ENCODE data around the gene CSF2. TPM values are rescaled to one million over a fixed set of nuclear protein-coding genes. Genes with fewer than 3 reads are reported as not detected.

Gene CSF2
- total and polyA plus RNA-seq, 3 experiments from 2014 or later, result 393 to 409 TPM; not detected in 1

DNA sequence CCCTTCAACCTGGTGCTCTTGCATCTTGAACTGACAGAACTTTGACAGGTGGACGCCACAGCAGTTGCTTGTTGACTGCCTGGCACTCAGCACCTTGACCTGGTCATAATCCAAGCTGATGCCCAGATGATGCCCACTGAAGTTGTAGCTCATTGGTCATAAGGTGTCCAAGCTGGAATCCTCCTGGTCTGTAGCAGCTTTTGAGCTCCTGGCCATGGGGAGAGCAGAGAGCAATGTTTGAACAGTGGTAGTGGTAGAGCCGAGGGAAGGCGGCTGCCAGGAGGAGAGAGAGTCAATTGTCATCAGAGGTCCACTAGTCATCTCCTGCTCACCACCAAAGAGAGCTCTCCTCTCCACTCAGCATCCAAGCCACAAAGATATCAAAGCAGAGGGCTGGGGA is 23.3 kb downstream of the CSF2 start:
- Histone ChIP-seq H3K27ac (ENCODE audit: low read depth, low read length) (no peak overlapping the region), H3K4me1 (ENCODE audit: insufficient read depth, low read length) (peaks cover 52% of the 10 kb centered on the region), H3K4me3 (ENCODE audit: low read length) (no peak overlapping the region), H3K9me3 (ENCODE audit: low read length) (no peaks in the 10 kb centered on the region), H3K27me3 (ENCODE audit: insufficient read depth, low read length, poor library complexity, severe bottlenecking) (no peaks in the 10 kb centered on the region), H3K36me3 (ENCODE audit: insufficient read depth, low read length) (no peaks in the 10 kb centered on the region)
- no peaks in the 10 kb centered on the region for H3K36me3 Mint-ChIP-seq
- no peak for DNase-seq
- peak overlapping the region in 1 of 7 donors; percentile 32 for H3K4me3 Mint-ChIP-seq
- peak overlapping the region in 2 of 8 donors; percentile 26 to 75 for H3K27ac Mint-ChIP-seq
- ChIA-PET CTCF (interaction anchor here (0.9 kb wide), 1 partner anchor 32 kb away, joined by 4 read pairs; no protein-coding TSS in a partner anchor), POLR2A (no interaction called here)
- no peaks in the 10 kb centered on the region for H3K27me3 Mint-ChIP-seq
- H3K4me1 Mint-ChIP-seq, result peaks cover 68 to 79% (median 71%) of the 10 kb centered on the region in 3 donors
- no peaks in the 10 kb centered on the region for H3K9me3 Mint-ChIP-seq

GRCh38 chr5:132098151-132098594 is 24.6 kb downstream of the CSF2 start:
- Histone ChIP-seq H3K27ac (ENCODE audit: low read depth, low read length) (no peak overlapping the region), H3K36me3 (ENCODE audit: insufficient read depth, low read length) (no peaks in the 10 kb centered on the region), H3K9me3 (ENCODE audit: low read length) (no peaks in the 10 kb centered on the region), H3K4me3 (ENCODE audit: low read length) (no peak overlapping the region), H3K4me1 (ENCODE audit: insufficient read depth, low read length) (peaks cover 65% of the 10 kb centered on the region), H3K27me3 (ENCODE audit: insufficient read depth, low read length, poor library complexity, severe bottlenecking) (no peaks in the 10 kb centered on the region)
- H3K9me3 Mint-ChIP-seq, result no peaks in the 10 kb centered on the region
- no peaks in the 10 kb centered on the region for H3K36me3 Mint-ChIP-seq
- H3K27me3 Mint-ChIP-seq, result no peaks in the 10 kb centered on the region
- peak overlapping the region in 4 of 8 donors; percentile 29 to 99 (median 62) for H3K27ac Mint-ChIP-seq
- peak overlapping the region in 1 of 7 donors; percentile 15 for H3K4me3 Mint-ChIP-seq
- H3K4me1 Mint-ChIP-seq, result peaks cover 80 to 91% (median 81%) of the 10 kb centered on the region in 3 donors
- no peak for DNase-seq
- POLR2A ChIA-PET, result no interaction called here
- CTCF ChIA-PET, result no interaction called here

- peak overlapping the region; percentile 85 to 100 (median 94) for H3K27ac Mint-ChIP-seq
- H3K4me1 ChIP-seq (ENCODE audit: insufficient read depth, low read length), result peaks cover 69% of the 10 kb centered on the region
- no peaks in the 10 kb centered on the region for H3K27me3 Mint-ChIP-seq
- H3K4me1 Mint-ChIP-seq, result peaks cover 84 to 96% (median 84%) of the 10 kb centered on the region in 3 donors
- peak overlapping the region in 6 of 7 donors; percentile 3 to 79 (median 64) for H3K4me3 Mint-ChIP-seq
- no peak overlapping the region for H3K4me3 ChIP-seq (ENCODE audit: low read length)
- CTCF ChIA-PET, result interaction anchor here (1.2 kb wide), 1 partner anchor 139 kb away, joined by 3 read pairs; no protein-coding TSS in a partner anchor
- no peak overlapping the region for H3K27ac ChIP-seq (ENCODE audit: low read depth, low read length)
- H3K27me3 ChIP-seq (ENCODE audit: insufficient read depth, low read length, poor library complexity, severe bottlenecking), result no peaks in the 10 kb centered on the region
- POLR2A ChIA-PET, result no interaction called here
- no peaks in the 10 kb centered on the region for H3K36me3 Mint-ChIP-seq
- H3K9me3 ChIP-seq (ENCODE audit: low read length), result no peaks in the 10 kb centered on the region
- no peaks in the 10 kb centered on the region for H3K36me3 ChIP-seq (ENCODE audit: insufficient read depth, low read length)
- no peaks in the 10 kb centered on the region for H3K9me3 Mint-ChIP-seq
- no peak for DNase-seq
Measured at GRCh38 chr5:132098621-132099020, 25.0 kb downstream of the CSF2 start.

- Histone ChIP-seq H3K4me3 (ENCODE audit: low read length) (no peak overlapping the region), H3K4me1 (ENCODE audit: insufficient read depth, low read length) (peaks cover 75% of the 10 kb centered on the region), H3K27ac (ENCODE audit: low read depth, low read length) (no peak overlapping the region), H3K27me3 (ENCODE audit: insufficient read depth, low read length, poor library complexity, severe bottlenecking) (no peaks in the 10 kb centered on the region), H3K9me3 (ENCODE audit: low read length) (no peaks in the 10 kb centered on the region), H3K36me3 (ENCODE audit: insufficient read depth, low read length) (no peaks in the 10 kb centered on the region)
- Mint-ChIP-seq H3K9me3 (no peaks in the 10 kb centered on the region), H3K4me3 (peak overlapping the region; percentile 3 to 79 (median 61)), H3K36me3 (no peaks in the 10 kb centered on the region), H3K27ac (peak overlapping the region; percentile 85 to 100 (median 94)), H3K27me3 (no peaks in the 10 kb centered on the region), H3K4me1 (peaks cover 84 to 96% (median 84%) of the 10 kb centered on the region in 3 donors)
- POLR2A ChIA-PET, result no interaction called here
- peak in 4 of 5 donors; percentile 25 to 68 (median 45) for DNase-seq
- CTCF ChIA-PET, result interaction anchor here (1.2 to 1.6 kb wide), 2 partner anchors 36 to 139 kb away, joined by 3 to 7 read pairs; no protein-coding TSS in a partner anchor
Measured at GRCh38 chr5:132099076-132099748, 25.6 kb downstream of the CSF2 start.

- Mint-ChIP-seq H3K27ac (peak overlapping the region; percentile 41 to 100 (median 92)), H3K4me1 (peaks cover 88 to 98% (median 88%) of the 10 kb centered on the region in 3 donors), H3K4me3 (peak overlapping the region in 5 of 7 donors; percentile 3 to 79 (median 55)), H3K9me3 (no peaks in the 10 kb centered on the region), H3K36me3 (no peaks in the 10 kb centered on the region), H3K27me3 (no peaks in the 10 kb centered on the region)
- H3K27me3 ChIP-seq (ENCODE audit: insufficient read depth, low read length, poor library complexity, severe bottlenecking), result no peaks in the 10 kb centered on the region
- no peaks in the 10 kb centered on the region for H3K9me3 ChIP-seq (ENCODE audit: low read length)
- POLR2A ChIA-PET, result no interaction called here
- H3K4me3 ChIP-seq (ENCODE audit: low read length), result no peak overlapping the region
- DNase-seq, result no peak
- H3K36me3 ChIP-seq (ENCODE audit: insufficient read depth, low read length), result no peaks in the 10 kb centered on the region
- H3K27ac ChIP-seq (ENCODE audit: low read depth, low read length), result no peak overlapping the region
- CTCF ChIA-PET, result interaction anchor here (1.2 to 1.6 kb wide), 2 partner anchors 37 to 138 kb away, joined by 3 to 7 read pairs; no protein-coding TSS in a partner anchor
- H3K4me1 ChIP-seq (ENCODE audit: insufficient read depth, low read length), result peaks cover 80% of the 10 kb centered on the region
Measured at GRCh38 chr5:132099905-132100304, 26.3 kb downstream of the CSF2 start.

DNA sequence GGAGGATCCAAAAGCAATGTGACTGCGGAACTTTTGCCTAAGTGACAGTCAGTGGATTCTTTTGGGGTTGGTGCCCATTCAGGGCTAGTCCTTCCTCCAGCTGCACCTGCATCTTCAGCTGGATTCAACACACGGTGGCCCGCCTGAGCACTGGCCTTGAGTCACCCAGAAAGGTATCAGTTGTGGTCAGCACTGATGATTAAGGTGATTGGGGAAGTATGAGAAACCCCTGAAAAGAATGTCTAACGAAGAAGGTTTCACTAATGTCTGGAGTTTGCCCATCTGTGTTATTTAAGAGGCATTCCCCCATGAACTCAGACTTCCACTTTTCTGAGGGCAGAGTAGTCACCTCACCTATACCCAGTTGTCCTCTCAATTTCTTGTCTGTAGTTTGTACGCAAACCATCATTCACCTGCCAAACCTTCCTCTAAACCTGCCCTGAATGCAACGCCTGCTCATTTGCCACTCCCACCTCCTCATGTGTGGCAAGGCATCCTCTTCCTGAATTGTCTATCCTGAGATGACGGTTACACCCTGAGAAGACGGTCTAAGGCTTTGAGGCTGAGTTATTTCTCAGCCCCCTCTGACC is 27.2 kb downstream of the CSF2 start:
- Histone ChIP-seq H3K4me3 (ENCODE audit: low read length) (peak overlapping the region; percentile 14), H3K27ac (ENCODE audit: low read depth, low read length) (no peak overlapping the region), H3K4me1 (ENCODE audit: insufficient read depth, low read length) (peaks cover 80% of the 10 kb centered on the region), H3K27me3 (ENCODE audit: insufficient read depth, low read length, poor library complexity, severe bottlenecking) (no peaks in the 10 kb centered on the region), H3K36me3 (ENCODE audit: insufficient read depth, low read length) (no peaks in the 10 kb centered on the region), H3K9me3 (ENCODE audit: low read length) (no peaks in the 10 kb centered on the region)
- peak overlapping the region in 6 of 7 donors; percentile 54 to 74 (median 68) for H3K4me3 Mint-ChIP-seq
- ChIA-PET CTCF (interaction anchor here (1.6 kb wide), 1 partner anchor 38 kb away, joined by 7 read pairs; no protein-coding TSS in a partner anchor), POLR2A (no interaction called here)
- no peak for DNase-seq
- peaks cover 88 to 98% (median 88%) of the 10 kb centered on the region in 3 donors for H3K4me1 Mint-ChIP-seq
- no peaks in the 10 kb centered on the region for H3K9me3 Mint-ChIP-seq
- H3K27ac Mint-ChIP-seq, result peak overlapping the region; percentile 89 to 100 (median 93)
- H3K36me3 Mint-ChIP-seq, result no peaks in the 10 kb centered on the region
- H3K27me3 Mint-ChIP-seq, result no peaks in the 10 kb centered on the region

- Mint-ChIP-seq H3K36me3 (no peaks in the 10 kb centered on the region), H3K27ac (peak overlapping the region; percentile 89 to 100 (median 93)), H3K4me1 (peaks cover 83 to 96% (median 85%) of the 10 kb centered on the region in 3 donors), H3K9me3 (no peaks in the 10 kb centered on the region), H3K4me3 (peak overlapping the region in 5 of 7 donors; percentile 54 to 74 (median 65)), H3K27me3 (no peaks in the 10 kb centered on the region)
- Histone ChIP-seq H3K4me1 (ENCODE audit: insufficient read depth, low read length) (peaks cover 79% of the 10 kb centered on the region), H3K27me3 (ENCODE audit: insufficient read depth, low read length, poor library complexity, severe bottlenecking) (no peaks in the 10 kb centered on the region), H3K9me3 (ENCODE audit: low read length) (no peaks in the 10 kb centered on the region), H3K36me3 (ENCODE audit: insufficient read depth, low read length) (no peaks in the 10 kb centered on the region), H3K27ac (ENCODE audit: low read depth, low read length) (peak overlapping the region; percentile 69), H3K4me3 (ENCODE audit: low read length) (peak overlapping the region; percentile 14)
- CTCF ChIA-PET, result interaction anchor here (1.1 to 2.3 kb wide), 5 partner anchors 15 to 39 kb away, joined by 3 to 8 read pairs (median 5); no protein-coding TSS in a partner anchor
- POLR2A ChIA-PET, result no interaction called here
- no peak for DNase-seq
Measured at GRCh38 chr5:132101385-132101880, 27.8 kb downstream of the CSF2 start.
